Activated naive CD4-positive, alpha-beta T cell treated with anti-CD3 and anti-CD28 coated beads for 36 hours (primary cell): ENCODE data around the gene CDH2. TPM values are rescaled to one million over a fixed set of nuclear protein-coding genes. Genes with fewer than 3 reads are reported as not detected.

ENCODE experiments used
- CTCF ChIA-PET: fragments of 350-600 bp; sonication (Branson Sonifier 250); formaldehyde crosslinking; loops from one replicate; lab custom pipeline; 2021; ENCODE audit warnings: antibody characterized with exemption; lab: Charles Lee
- DNase-seq: peaks from one replicate; pipeline ENCODE4 v3.0.0-alpha.2; 2020
- H3K27ac Mint-ChIP-seq: one replicate; pipeline ENCODE4 v1.8.0; 2021; ENCODE audit warnings: mild to moderate bottlenecking, mixed read lengths
- H3K27me3 Mint-ChIP-seq: one replicate; pipeline ENCODE4 v1.8.0; 2021; ENCODE audit warnings: low read depth, mixed read lengths
- H3K36me3 Mint-ChIP-seq: one replicate; pipeline ENCODE4 v1.8.0; 2021; ENCODE audit warnings: low read depth, mixed read lengths
- H3K4me1 Mint-ChIP-seq: one replicate; pipeline ENCODE4 v1.8.0; 2021; ENCODE audit warnings: low read depth, mixed read lengths
- H3K4me3 Mint-ChIP-seq: one replicate; pipeline ENCODE4 v1.8.0; 2021; ENCODE audit warnings: mild to moderate bottlenecking, moderate library complexity, mixed read lengths
- H3K9me3 Mint-ChIP-seq: one replicate; pipeline ENCODE4 v1.8.0; 2021; ENCODE audit warnings: mixed read lengths
- intact Hi-C: fragments of 100-400 bp; cut with micrococcal nuclease; formaldehyde crosslinking; loops from one replicate; pipeline ENCODE4 v1.15.1; 2023
- total RNA-seq, 2 experiments: library from RNA; stranded (reverse); gene quantifications; one replicate each; pipeline ENCODE4 v1.2.3, GENCODE V29; 2021

The CDH2 gene
- total RNA-seq, 2 experiments from 2014 or later = not detected

DNA sequence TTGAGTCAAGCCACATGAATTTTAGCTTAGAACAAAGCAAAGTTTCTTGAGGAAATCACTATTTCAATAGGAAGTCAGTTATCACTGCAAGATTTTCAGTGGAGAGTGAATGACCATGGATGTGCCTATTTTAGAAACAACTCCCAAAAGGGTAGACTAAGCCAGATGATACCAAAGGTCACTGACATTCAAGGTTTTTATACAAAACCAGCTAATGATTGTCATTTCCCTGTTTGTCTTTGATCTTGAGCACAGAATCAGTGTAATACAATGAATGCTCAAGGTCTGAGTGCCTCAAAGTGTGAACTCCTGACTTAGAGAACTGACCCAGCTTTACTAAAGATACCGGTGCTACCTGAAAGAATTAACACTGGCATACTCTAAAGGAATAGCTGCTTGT, 60.5 kb downstream of the CDH2 start:
- intact Hi-C loops = no loop called here
- no peak overlapping the region for H3K4me3 Mint-ChIP-seq
- no peaks in the 10 kb centered on the region for H3K27me3 Mint-ChIP-seq
- no peak for DNase-seq
- H3K9me3 Mint-ChIP-seq = peaks cover 6% of the 10 kb centered on the region
- CTCF ChIA-PET = no interaction called here
- H3K36me3 Mint-ChIP-seq = no peaks in the 10 kb centered on the region
- H3K27ac Mint-ChIP-seq = no peak overlapping the region
- no peaks in the 10 kb centered on the region for H3K4me1 Mint-ChIP-seq

DNA sequence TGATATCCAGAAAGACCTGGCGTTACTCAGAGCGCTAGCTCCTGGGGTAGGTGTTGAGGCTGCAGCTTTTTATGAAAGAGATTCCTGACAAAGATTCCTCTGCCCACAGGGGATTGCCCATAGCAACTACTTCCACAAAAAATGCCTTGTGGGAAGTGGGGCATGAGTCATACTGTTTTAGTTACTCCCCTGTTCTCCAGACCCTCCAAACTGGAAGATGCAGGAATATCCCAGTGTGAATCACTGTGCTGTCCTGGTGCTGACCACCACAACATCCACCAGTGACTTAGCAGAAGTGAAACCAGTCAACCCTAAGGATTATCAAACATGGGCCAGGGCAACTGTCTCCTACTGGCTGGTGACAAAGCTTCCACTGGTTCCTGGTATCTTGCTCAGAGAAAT, 61.8 kb downstream of the CDH2 start:
- Mint-ChIP-seq H3K36me3 (no peaks in the 10 kb centered on the region), H3K4me1 (no peaks in the 10 kb centered on the region)
- CTCF ChIA-PET = no interaction called here

DNA sequence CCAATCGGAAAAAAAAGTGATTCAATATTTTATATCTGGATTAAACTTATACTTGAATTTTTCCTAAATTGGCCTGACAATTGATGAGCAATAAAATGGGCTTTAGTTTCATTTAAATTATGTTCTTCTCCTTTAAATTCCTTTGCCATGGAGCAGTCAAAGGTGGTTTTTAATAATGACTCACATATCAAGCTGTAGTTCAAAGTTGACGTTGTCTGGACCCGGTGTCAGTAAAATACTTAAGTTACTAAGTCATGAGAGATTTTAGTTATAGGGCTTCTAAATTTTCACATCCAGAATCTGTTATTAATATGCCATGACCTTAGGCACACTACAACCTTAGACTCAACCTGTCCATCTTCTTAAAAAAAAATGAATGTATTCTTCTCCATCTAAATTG, 62.5 kb downstream of the CDH2 start:
- intact Hi-C loops = no loop called here
- H3K4me1 Mint-ChIP-seq = no peaks in the 10 kb centered on the region
- no peak for DNase-seq
- CTCF ChIA-PET = no interaction called here
- H3K4me3 Mint-ChIP-seq = no peak overlapping the region
- no peaks in the 10 kb centered on the region for H3K27me3 Mint-ChIP-seq
- peaks cover 2% of the 10 kb centered on the region for H3K9me3 Mint-ChIP-seq
- H3K36me3 Mint-ChIP-seq = no peaks in the 10 kb centered on the region
- H3K27ac Mint-ChIP-seq = no peak overlapping the region

More for the DNA sequence above, 61.8 kb downstream of the CDH2 start:
- no peaks in the 10 kb centered on the region for H3K27me3 Mint-ChIP-seq
- no peak overlapping the region for H3K4me3 Mint-ChIP-seq
- DNase-seq = no peak
- intact Hi-C loops = no loop called here
- no peak overlapping the region for H3K27ac Mint-ChIP-seq
- H3K9me3 Mint-ChIP-seq = peaks cover 3% of the 10 kb centered on the region

DNA sequence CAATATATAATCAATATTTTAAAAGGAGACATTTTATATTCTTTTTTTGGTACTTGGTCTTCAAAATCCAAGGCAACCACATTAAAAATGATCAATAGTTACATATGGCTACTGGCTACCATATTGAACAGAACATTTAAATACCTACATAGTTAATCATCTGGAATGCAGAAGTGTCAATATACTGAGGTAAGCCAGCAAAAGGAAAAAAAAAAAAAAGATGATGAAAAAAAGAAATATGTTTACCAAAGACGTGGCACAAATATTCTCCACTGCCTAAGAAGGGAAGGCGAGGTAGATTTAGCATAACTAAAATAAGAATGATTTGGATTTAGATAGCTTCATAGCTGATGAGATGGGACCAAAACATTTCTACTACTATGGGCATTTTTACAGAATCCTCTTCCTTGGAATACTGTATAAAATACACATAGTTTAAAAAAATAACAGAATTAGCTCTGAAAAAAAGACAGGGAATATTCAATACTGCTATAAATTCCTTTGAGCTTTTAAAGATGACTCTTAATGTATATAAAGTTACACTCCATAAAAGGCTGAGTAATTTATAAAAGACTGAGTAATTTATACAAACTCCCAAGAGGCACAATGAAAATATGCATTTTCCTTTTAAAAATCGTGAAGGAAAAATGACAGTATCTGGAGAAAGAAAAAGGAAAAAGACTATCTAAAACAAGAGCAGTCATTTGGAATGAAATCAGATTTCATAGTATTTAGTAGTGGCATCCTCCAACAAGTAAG, 63.5 kb downstream of the CDH2 start:
- CTCF ChIA-PET = no interaction called here
- no peak overlapping the region for H3K4me3 Mint-ChIP-seq
- intact Hi-C loops = no loop called here
- H3K4me1 Mint-ChIP-seq = no peaks in the 10 kb centered on the region
- no peaks in the 10 kb centered on the region for H3K9me3 Mint-ChIP-seq
- H3K27ac Mint-ChIP-seq = no peak overlapping the region
- no peaks in the 10 kb centered on the region for H3K27me3 Mint-ChIP-seq
- DNase-seq = no peak
- H3K36me3 Mint-ChIP-seq = no peaks in the 10 kb centered on the region

DNA sequence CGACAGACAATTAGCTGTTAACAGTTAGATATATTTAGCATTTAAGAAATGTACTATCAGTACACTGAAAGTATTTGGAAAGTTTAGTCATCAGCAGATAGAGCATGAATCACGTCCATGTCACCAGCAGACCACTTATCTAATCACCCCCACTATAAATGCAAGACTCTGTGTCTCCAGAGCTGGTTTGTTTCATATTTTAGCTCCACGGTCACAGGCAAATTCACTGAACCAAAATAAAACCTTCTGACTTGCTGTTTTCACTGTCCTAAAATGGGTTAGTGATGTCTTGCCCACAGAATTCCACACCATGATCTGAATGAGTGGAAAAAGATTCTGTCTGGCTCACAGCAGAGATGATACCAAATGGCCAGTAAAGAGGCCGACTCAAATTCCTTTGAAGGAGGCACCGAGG, 64.9 kb downstream of the CDH2 start:
- H3K27me3 Mint-ChIP-seq = no peaks in the 10 kb centered on the region
- CTCF ChIA-PET = interaction anchor here (0.6 kb wide), 1 partner anchor 61 kb away, joined by 3 read pairs; no protein-coding TSS in a partner anchor
- DNase-seq = no peak
- intact Hi-C loops = no loop called here
- no peak overlapping the region for H3K27ac Mint-ChIP-seq
- H3K9me3 Mint-ChIP-seq = no peaks in the 10 kb centered on the region
- no peaks in the 10 kb centered on the region for H3K36me3 Mint-ChIP-seq
- H3K4me1 Mint-ChIP-seq = no peaks in the 10 kb centered on the region
- no peak overlapping the region for H3K4me3 Mint-ChIP-seq

DNA sequence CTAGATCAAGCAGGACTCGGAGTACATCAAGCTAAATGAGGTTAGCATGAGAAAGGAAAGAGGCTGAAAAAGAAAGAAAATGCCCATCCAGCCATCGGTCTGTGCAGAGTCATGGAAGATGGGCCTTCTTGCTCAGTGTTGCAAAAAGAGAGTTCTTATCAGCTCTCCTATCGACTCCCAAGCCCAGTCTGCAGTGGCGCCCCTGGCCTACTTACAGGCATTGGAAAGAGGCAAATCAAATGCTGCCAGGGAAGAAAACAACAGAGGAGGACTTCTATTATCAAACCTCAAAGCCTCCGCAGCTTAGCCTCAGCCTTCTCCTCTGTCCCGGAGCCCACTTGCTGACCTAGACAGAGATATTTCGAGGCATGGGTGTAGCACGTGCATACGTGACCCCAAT, 66.0 kb downstream of the CDH2 start:
- no peak for DNase-seq
- Mint-ChIP-seq H3K27me3 (no peaks in the 10 kb centered on the region), H3K36me3 (no peaks in the 10 kb centered on the region), H3K4me3 (no peak overlapping the region), H3K9me3 (no peaks in the 10 kb centered on the region), H3K4me1 (no peaks in the 10 kb centered on the region), H3K27ac (no peak overlapping the region)
- intact Hi-C loops = no loop called here
- CTCF ChIA-PET = no interaction called here

DNA sequence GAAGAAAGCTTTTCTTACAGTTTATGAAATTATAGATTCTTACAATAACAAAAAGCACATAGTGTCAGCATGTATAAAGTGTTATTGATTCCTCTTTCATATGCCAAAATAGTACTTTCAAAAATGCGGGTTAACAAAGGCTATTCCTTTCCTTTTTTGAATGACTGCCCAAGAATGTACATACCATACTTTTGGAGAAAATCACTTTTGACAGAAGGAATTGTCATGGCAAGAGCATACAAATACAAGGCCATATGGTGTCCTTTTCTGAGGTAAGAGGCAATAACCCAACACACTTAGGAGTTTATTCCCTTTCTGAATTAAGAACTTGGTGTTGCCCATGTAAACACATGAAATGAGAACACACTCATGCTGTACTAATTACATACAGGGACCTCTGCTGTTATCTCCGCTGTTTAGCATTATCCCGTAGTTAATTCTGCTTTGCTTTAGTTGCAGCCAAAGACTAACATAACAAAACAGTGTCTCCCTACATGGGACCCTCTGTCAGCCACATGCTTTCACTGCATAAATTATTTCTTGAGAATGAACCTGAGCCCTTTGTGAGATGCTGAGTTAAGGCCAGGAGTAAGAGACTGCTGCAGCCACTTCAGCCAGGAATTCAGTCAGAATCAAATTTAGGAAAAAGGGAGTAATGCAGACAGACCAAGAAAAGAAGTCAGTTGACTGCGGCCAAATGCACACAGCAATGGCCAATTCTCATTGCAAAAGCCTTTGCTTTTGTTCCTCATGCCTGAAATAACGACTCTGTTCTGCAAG, 67.0 kb downstream of the CDH2 start:
- Mint-ChIP-seq H3K4me1 (no peaks in the 10 kb centered on the region), H3K27me3 (no peaks in the 10 kb centered on the region), H3K9me3 (no peaks in the 10 kb centered on the region), H3K36me3 (no peaks in the 10 kb centered on the region), H3K4me3 (no peak overlapping the region), H3K27ac (no peak overlapping the region)
- DNase-seq = no peak
- intact Hi-C loops = no loop called here
- CTCF ChIA-PET = no interaction called here

DNA sequence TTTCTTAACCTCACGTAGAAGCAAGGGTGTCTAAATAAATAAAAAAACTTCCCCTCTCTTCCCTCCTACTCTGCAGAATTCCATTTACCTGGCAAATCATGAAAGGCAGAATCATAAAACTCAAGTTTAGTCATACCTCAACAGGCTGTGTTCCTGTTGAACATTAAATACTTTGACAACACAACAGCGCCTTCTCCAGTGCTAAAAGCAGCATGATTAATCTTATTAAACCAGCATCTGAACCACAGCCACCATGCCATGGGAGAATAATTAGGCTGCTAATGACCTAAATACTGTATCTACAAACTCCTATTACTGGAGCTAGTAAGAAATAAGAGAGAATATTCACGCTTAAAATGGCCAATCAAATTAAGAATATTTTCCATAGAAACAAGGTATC, 68.1 kb downstream of the CDH2 start:
- H3K27ac Mint-ChIP-seq = no peak overlapping the region
- CTCF ChIA-PET = no interaction called here

DNA sequence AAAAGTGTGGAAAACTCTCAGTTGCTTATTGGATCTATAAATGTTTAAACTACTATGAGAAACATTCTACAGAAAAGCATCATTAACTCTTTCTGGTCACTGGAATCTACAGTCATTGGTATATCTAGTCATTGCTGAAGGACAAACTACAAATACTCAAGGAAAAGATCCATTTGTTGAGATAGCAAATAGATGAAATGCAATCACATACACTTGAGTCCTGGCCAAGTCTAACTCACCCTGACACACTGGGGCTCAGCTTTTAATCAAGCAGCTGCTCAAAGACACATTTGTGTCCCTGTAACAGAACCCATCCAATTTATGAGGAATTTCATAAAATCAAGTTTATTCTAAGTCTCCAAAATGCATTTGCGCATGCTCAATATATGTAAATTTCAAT, 68.7 kb downstream of the CDH2 start:
- Mint-ChIP-seq H3K4me3 (no peak overlapping the region), H3K36me3 (no peaks in the 10 kb centered on the region), H3K27ac (no peak overlapping the region), H3K9me3 (no peaks in the 10 kb centered on the region), H3K27me3 (no peaks in the 10 kb centered on the region), H3K4me1 (no peaks in the 10 kb centered on the region)
- intact Hi-C loops = no loop called here
- CTCF ChIA-PET = no interaction called here
- DNase-seq = no peak

More for the DNA sequence above, 68.1 kb downstream of the CDH2 start:
- intact Hi-C loops = no loop called here
- no peaks in the 10 kb centered on the region for H3K9me3 Mint-ChIP-seq
- H3K27me3 Mint-ChIP-seq = no peaks in the 10 kb centered on the region
- DNase-seq = no peak
- no peaks in the 10 kb centered on the region for H3K4me1 Mint-ChIP-seq
- H3K36me3 Mint-ChIP-seq = no peaks in the 10 kb centered on the region
- H3K4me3 Mint-ChIP-seq = no peak overlapping the region

DNA sequence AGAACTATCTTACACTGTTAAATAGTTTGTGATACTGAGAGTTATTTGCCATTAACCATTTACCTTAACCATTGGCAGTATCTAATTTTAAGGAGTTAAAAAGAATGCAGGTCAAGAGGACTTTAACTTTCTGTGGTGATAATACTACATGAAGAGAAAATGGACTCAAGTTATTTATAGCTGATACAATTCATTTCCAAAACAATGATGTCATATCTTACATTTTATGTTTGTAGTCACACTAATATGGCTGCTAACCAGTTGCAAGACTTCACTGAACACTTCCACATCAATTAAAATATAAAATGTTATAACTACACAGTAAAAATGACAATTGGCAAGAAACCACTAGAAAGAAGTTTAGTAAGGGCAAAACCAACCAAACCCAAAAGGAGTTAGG, 77.7 kb downstream of the CDH2 start:
- no peak overlapping the region for H3K4me3 Mint-ChIP-seq
- H3K4me1 Mint-ChIP-seq = no peaks in the 10 kb centered on the region
- H3K36me3 Mint-ChIP-seq = no peaks in the 10 kb centered on the region
- CTCF ChIA-PET = no interaction called here
- intact Hi-C loops = no loop called here
- no peaks in the 10 kb centered on the region for H3K27me3 Mint-ChIP-seq
- peaks cover 6% of the 10 kb centered on the region for H3K9me3 Mint-ChIP-seq
- H3K27ac Mint-ChIP-seq = no peak overlapping the region
- no peak for DNase-seq

DNA sequence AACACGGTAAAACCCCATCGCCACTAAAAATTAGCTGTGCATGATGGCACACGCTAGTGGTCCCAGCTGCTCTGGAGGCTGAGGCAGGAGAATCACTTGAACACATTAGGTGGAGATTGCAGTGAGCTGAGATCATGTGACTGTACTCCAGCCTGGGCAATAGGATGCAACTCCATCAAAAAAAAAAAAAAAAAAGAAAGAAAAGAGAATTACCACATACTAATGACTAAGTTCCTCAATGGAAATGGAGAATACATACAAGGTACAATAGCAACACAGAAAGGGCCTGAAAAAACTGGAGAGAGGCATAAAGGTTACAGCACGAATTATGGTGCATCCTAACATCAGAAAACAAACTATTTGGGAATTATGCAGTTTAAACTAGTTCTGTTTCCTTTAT, 81.3 kb downstream of the CDH2 start:
- Mint-ChIP-seq H3K27me3 (no peaks in the 10 kb centered on the region), H3K27ac (no peak overlapping the region), H3K4me3 (no peak overlapping the region), H3K36me3 (no peaks in the 10 kb centered on the region), H3K9me3 (peaks cover 5% of the 10 kb centered on the region), H3K4me1 (no peaks in the 10 kb centered on the region)
- CTCF ChIA-PET = no interaction called here
- DNase-seq = no peak
- intact Hi-C loops = no loop called here

DNA sequence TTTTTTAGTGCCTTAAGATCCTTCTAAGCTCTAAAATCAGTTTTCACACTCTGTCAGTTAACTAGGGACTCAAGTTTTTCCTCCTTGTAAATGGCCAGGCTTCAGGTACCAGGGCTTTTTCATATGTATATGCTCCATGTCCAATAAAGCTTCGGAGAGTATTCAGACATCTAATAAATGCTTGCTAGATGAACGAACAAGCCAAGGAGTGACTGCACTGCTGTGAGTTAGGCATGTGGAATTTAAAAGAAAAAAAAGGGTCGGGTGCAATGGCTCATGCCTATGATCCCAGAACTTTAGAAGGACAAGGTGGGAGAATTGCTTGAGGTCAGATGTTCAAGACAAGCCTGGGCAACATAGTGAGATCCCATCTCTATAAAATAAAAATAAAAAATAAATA, 81.9 kb downstream of the CDH2 start:
- no peaks in the 10 kb centered on the region for H3K36me3 Mint-ChIP-seq
- no peak overlapping the region for H3K4me3 Mint-ChIP-seq
- H3K9me3 Mint-ChIP-seq = peaks cover 5% of the 10 kb centered on the region
- DNase-seq = no peak
- no peaks in the 10 kb centered on the region for H3K27me3 Mint-ChIP-seq
- no peak overlapping the region for H3K27ac Mint-ChIP-seq
- CTCF ChIA-PET = no interaction called here
- intact Hi-C loops = no loop called here
- no peaks in the 10 kb centered on the region for H3K4me1 Mint-ChIP-seq

DNA sequence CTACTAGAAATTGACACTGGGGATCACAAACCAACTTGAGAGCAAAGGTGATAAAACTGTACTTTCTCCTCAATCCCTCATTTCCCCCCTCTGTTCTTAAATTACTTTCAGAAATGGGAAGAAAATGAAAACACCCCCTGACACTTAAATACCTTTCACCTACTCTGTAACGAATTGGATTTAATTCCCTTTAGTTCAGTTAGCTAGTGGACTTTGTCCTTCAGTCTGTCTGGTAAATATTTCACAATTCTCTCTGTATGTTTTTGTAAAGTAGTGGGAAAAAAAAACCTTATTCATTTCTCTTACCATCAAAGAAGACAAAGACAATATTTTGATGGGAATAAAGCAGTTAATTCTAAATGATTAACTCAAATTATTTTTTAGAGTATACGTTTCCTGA, 85.7 kb downstream of the CDH2 start:
- CTCF ChIA-PET = no interaction called here
- Mint-ChIP-seq H3K27me3 (no peaks in the 10 kb centered on the region), H3K9me3 (peaks cover 1% of the 10 kb centered on the region), H3K36me3 (no peaks in the 10 kb centered on the region), H3K4me1 (no peaks in the 10 kb centered on the region), H3K27ac (no peak overlapping the region), H3K4me3 (no peak overlapping the region)
- no peak for DNase-seq
- intact Hi-C loops = no loop called here
